ENCODE results near the gene ELP4.
"Not testable (repeated sequence)": the region's sequence is repeated elsewhere in the genome, so short reads cannot be mapped to it uniquely, and the experiment has no call there.

The ELP4 gene

DNA sequence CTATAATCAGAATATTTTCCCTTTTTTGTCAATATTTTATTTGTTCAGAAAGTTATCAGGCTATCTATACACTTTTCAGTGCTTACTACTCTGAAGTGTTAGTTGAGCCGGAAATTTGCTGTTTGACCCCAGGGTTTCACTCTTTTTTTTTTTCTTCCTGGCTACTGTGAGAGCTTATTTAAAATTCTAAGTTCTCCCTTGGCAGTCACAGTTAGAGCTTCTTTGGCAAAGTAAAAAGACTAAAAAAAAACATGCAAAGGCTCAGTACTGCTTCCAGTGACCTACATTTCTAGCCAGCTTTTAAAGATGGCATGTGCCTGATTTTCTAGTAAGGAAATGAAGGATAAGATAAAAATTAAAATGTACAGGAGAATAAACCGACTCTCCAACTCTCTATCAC lies 48.4 kb downstream of the ELP4 start:
- no peak for DNase-seq

DNA sequence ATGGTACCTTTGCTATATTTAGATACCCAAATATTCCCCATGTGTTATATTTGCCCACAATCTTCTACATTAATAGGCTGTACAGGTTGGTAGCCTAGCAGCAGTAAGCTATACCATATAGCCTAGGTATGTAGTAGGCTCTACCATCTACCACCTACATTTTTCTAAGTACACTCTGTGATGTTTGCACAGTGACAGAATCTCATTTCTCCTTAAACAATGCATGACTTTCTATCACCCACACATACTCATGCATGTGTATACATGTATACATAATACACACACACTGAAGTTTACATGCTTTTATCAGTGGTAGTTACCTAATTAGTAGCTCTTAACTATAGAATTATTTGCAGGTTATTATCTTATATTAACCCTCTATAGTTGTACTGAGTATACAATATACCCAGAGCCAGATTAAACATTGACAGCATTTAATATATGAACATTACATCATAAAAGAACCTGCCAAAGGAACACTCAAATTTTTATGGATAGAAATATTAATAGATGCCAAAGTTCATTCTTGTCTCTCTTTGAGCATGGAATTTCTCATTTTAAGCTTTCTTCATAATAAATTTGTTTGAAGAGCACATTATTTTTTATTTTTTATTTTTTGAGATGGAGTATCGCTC lies 51.4 kb downstream of the ELP4 start:
- DNase-seq = no peak

- not testable (repeated sequence) for DNase-seq
Observed at GRCh38 chr11:31564517-31564916, 55.0 kb downstream of the ELP4 start.

DNA sequence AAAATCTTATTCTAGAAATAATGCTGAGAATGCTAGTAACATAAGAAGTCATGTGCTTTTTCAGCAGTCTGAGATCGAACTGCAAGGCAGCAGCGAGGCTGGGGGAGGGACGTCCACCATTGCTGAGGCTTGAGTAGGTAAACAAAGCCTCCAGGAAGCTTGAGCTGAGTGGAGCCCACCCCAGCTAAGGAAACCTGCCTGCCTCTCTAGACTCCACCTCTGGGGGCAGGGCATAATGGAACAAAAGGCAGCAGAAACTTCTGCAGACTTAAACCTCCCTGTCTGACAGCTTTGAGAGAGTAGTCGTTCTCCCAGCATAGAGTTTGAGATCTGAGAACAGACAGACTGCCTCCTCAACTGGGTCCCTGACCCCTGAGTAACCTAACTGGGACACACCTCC lies 64.6 kb downstream of the ELP4 start:
- DNase-seq = not testable (repeated sequence)

DNA sequence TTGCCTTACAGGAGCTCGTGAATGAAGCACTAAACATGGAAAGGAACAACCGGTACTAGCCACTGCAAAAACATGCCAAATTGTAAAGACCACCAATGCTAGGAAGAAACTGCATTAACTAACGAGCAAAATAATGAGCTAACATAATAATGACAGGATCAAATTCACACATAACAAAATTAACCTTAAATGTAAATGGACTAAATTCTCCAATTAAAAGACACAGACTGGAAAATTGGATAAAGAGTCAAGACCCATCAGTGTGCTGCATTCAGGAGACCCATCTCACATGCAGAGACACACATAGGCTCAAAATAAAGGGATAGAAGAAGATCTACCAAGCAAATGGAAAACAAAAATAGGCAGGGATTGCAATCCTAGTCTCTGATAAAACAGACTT lies 66.2 kb downstream of the ELP4 start:
- not testable (repeated sequence) for DNase-seq

- not testable (repeated sequence) for DNase-seq
Observed at GRCh38 chr11:31579412-31579811, 69.8 kb downstream of the ELP4 start.

DNA sequence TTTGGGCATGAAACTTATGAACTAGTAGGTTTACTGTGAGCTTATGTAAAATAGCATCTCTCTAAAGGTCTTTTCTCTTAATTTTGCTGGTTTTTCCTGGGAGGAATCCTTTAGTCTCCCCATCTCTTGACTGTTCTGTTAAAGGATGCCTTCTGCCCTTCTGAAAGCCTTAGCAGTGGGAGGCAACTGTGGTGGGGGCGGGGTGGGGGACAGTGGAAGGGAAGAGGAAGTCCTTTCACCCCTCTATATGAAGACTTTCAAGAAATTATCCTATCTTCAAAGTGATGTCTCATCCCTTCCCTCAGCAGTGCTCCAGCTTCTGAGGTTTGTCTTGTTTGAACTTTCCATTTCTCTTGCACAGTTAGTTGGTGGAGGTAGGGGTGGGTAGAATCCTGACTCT lies 73.1 kb downstream of the ELP4 start:
- DNase-seq = no peak

DNA sequence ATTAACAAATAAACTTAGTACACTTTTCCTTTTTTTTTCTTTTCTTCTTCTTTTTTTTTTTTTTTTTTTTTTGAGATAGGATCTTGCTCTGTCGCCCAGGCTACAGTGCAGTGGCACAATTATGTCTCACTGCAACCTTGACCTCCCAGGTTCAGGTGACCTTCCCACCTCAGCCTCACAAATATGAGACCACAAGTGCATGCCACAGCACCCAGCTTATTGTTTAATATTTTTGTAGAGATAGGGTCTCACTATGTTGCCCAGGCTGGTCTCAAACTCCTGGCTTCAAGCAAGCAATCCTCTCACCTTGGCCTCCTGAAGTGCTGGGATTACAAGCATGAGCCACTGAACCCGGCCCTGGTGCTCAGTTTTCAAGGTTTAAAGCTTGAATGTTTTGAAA lies 88.9 kb downstream of the ELP4 start:
- no peak for DNase-seq

DNA sequence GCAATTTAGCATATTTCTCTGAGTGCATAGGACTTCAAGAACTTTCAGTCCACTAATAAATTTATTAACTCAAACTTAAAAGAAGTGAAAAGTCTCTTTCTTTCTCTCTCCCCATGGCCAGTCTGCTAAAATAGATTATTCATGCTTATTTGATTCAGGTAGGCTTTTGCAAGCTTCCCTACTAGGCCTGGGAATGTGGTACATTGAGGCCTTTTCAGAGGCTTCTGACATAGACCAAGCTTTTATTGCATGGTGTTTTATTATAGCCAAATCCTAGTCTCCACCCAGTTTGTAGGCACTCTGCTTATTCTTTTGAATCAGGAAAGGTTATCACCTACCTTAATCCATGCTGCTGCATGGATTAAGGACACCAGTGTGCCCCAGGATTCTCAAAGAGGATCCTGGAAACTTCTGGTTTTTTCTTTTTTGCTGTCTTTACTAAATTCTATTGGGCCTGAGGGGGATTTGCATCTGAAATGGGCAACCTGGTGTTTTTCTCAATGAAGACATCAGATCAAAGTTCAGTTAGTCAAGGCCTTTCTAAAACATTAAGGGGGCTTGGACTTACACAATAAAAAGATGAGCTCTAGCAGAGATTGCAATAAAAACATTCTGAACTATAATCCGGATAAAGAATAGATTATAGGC lies 92.2 kb downstream of the ELP4 start:
- no peak for DNase-seq

DNA sequence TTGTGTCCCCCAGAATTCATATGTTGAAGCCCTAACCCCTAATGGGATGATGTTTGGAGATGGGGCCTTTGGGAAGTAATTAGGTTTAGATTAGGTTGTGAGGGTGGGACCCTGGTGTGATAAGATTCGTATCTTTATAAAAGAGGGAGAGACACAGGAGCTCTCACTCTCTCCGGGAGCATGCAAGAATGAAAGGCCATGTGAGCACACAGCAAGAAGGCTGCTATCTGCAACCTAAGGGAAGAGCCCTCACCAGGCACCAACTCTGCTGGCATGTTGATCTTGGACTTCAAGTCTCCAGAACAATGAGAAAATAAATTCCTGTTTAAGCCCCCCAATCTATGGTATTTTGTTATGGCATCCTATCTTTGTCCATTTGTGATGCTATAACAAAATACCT lies 97.3 kb downstream of the ELP4 start:
- no peak for DNase-seq

GRCh38 chr11:31607914-31608313 lies 98.3 kb downstream of the ELP4 start:
- DNase-seq = no peak

DNA sequence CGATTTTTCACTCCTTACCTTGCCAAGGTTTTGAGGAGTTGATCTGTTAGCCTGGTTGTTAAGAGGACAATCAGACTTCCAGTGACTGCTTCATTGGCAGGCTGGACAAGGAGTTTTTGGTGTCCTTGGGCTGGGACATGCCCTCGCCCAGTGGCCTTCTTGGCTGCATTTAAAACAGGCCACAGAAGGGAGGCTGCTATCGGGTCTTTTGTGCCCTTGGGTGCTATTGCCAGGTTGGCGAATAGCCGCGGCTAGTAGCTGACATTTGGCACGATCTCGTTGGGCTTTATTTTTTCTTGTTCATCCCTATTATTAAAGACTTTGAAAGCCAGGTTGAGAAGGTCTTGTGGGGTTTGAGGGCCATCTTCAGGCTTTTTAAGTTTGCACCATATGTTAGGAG lies 99.4 kb downstream of the ELP4 start:
- no peak for DNase-seq

DNA sequence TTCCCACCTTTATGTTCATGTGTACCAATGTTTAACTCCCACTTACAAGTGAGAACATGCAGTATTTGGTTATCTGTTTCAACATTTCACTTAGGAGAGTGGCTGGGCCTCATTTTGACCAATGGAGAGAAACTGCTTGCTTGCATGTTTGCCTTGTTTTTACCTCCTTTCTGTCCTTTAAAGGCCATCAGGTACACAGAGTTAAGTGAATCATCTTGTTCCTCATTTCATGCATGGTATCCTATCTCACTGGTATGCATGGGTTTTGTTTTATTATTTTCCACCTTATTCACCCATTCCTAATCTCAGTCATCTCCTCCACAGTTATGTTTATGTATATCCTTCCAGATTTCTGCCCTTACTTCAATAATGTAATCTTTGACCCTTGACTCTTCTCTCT lies 101.0 kb downstream of the ELP4 start:
- DNase-seq = no peak

GRCh38 chr11:31617246-31617645 lies 107.7 kb downstream of the ELP4 start:
- no peak for DNase-seq

DNA sequence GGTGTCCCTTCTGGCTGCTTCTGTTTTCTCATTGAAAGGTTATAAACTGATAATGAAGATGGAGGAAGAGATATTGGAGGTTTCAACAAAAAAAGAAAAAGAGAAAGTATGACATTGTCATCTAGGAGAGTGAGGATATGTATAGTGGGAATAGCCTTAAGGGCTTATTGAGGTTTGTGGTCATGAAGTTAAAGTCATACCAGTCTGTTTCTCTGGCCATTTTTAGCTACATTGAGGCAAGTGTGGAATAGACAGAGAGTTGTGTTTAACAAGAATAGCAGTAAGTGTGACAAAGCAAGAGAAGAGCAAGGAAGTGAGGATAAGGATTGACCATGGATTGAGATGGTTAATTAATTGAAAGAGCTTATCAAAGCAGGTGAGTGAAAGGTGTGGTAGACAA lies 110.4 kb downstream of the ELP4 start:
- DNase-seq = no peak

DNA sequence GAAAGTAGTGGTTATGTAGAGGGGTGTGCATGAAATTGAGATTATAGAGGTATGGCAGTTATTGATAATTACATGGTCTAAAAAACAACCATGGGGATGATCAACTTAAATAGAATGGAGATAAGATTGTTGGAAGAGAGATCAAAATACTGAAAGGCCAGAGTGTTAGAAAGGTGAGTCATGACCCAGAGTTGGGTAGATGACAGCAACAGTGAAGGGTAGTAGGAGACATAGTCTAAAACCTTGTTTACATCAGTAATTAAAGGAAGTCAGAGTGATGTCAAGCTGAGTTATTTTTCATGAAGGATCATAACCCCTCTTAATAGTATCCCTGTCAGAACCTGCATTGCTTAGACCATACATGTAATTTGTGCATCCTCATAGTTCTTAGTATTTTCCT lies 110.9 kb downstream of the ELP4 start:
- no peak for DNase-seq

DNA sequence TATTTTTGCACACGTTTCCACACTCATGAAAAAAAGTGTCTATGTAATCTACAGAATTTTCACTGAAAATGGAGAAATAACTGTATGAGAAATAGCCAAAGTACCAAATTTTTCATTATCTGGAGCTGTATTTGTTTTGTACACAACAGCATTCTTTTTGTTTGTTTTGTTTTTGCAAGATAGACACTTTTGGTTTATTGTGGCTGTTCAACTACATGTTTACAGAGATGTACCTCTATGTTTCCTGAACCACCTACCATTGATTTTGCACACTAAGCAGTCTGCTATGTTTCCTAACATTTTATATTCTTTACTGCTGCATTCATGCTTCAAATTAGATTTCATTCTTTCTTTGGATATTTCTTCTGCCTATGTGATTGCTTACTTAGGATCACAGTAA lies 116.3 kb downstream of the ELP4 start:
- no peak for DNase-seq

DNA sequence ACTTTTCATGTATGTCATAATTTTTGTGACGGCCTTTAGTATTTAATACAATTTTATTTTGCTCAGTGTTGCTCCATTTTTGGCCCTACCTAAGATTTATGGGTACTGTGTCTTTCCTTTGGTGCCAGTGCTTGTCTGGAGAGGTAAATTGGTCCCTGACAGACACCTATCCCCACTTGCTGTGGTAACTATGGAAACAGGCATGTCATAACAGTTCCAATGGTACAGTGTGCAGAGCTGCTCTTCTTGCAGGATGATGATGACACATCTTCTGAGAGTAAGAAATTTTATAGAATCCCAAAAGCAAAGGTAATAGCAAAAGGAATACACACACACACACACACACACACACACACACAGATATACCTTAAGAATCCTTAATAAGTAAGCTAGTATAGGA lies 118.5 kb downstream of the ELP4 start:
- no peak for DNase-seq

DNA sequence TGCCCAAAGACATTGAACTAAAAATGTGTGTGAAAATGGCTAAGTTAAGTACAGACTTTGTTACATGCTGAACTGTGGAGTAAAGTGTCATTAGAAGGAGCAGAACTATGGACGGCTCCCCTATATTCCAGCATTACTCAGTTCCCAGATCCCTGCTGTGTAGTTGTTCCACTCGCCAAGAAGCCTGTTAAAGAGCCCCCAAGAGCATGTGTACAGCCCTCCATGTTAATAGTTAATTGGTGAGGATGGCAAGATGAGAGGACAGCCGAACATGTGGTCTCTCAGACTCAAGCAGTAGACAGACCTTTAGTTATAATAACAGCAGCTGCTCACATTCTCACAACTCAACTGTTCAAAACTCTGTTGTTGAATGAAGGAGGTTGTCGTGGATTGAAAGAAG lies 127.4 kb downstream of the ELP4 start:
- no peak for DNase-seq

DNA sequence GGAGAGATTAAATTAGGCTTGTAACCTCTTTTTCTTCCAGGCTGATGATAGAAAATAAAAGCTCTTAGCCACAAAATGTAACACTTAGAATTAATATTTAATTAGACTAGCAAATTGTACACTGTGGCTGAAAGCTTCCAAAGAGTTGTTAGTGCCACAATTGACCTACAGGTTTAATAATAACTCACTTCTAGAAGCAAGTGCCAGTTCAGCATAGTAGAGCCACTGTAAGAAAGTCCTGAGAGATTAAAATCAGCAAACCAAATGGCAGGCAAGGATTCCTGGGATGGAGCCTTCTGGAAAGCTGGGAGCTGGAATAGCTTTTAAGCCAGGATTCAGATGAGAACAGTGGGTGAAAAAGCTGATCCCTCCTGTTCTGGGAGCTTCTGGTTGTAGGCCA lies 131.0 kb downstream of the ELP4 start:
- DNase-seq = no peak

GRCh38 chr11:31641477-31642062 lies 132.0 kb downstream of the ELP4 start:
- no peak for DNase-seq

DNA sequence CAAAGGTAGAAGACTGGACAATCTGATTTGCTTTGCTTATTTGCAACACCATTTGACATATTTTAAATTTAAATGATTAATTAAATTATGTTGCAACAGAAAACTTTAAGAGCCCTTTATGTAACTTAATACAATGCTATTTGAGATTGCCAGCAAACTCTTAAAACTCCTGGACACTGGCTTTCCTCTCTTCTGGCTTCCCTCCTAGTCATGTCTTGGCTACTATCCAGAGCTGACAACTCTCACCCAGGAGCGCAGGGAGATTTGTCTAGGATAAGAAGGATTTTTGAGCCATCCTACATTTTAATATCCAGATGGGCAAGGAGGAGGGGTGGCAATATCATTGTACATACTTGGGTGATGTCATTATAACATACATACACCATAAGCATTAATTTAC lies 134.3 kb downstream of the ELP4 start:
- no peak for DNase-seq

DNA sequence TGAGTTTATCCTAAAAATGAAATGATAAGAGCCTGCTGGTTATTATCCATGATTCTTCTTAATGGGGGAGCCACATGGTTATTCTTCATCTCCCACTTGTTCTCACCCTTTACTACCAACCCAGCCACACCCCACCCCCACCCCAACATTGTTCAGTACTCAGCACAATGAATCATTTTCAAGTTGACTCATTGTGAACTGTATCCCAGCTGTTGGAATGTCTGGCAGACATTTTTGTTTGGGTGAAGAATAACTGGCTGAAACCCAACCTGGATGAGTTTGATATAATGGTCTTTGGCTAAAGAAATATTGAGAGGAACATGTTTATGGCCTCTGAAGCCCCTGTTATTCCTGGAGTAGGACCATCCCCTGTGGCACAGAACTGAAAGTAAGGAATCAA lies 136.2 kb downstream of the ELP4 start:
- no peak for DNase-seq

GRCh38 chr11:31646216-31646615 lies 136.6 kb downstream of the ELP4 start:
- DNase-seq = no peak
